B cell (primary cell): ENCODE data around the gene VILL. TPM values are rescaled to one million over a fixed set of nuclear protein-coding genes. Genes with fewer than 3 reads are reported as not detected.

Experiments
- ATAC-seq: fragments of 200-7000 bp; cut with Tn5 transposase; one replicate; pipeline ENCODE4 v1.10.0; 2021; ENCODE audit warnings: low read depth, mild to moderate bottlenecking, moderate number of reproducible peaks, moderate library complexity
- CTCF ChIA-PET: fragments of 350-600 bp; sonication (Branson Sonifier 250); formaldehyde crosslinking; loops from one replicate; lab custom pipeline; 2021; ENCODE audit warnings: antibody characterized with exemption, inconsistent platforms; lab: Charles Lee
- POLR2A ChIA-PET: fragments of 350-600 bp; sonication (Branson Sonifier 250); formaldehyde crosslinking; loops from one replicate; lab custom pipeline; 2021; ENCODE audit warnings: antibody characterized with exemption; lab: Charles Lee
- DNase-seq: peaks from one replicate; pipeline ENCODE4 v3.0.0; 2013
- H2AFZ ChIP-seq: 2 replicates; pipeline ENCODE4 v1.6.1; 2012; ENCODE audit warnings: mild to moderate bottlenecking, low read depth, low read length; ENCODE audit not compliant: insufficient read depth, poor library complexity, severe bottlenecking
- H3K27ac ChIP-seq, 2 donors: 1 replicate in 1 of 2; 2 replicates in 1 of 2; pipeline ENCODE4 v1.5.1; 2012 to 2013; ENCODE audit warnings: low read length in 2 of 2, mild to moderate bottlenecking in 2 of 2, moderate library complexity in 1 of 2
- H3K27me3 ChIP-seq, 4 experiments: fragments of 200-600 bp in 1 of 4; sonication (generic) in 1 of 4; replicated peaks in 1 of 4; 1 replicate in 2 of 4; 2 replicates in 2 of 4; pipeline versions ENCODE4 v1.6.1 to v1.7.0; 2013 to 2016; ENCODE audit warnings: low read length in 3 of 4, mild to moderate bottlenecking in 2 of 4, mixed read lengths in 1 of 4, moderate library complexity in 1 of 4; ENCODE audit not compliant: insufficient read depth in 4 of 4, control insufficient read depth in 3 of 4; ENCODE audit errors: control extremely low read depth in 1 of 4
- H3K36me3 ChIP-seq, 2 experiments: replicated peaks in 1 of 2; 1 replicate in 1 of 2; 2 replicates in 1 of 2; pipeline versions ENCODE4 v1.6.1 to v1.7.1; 2013; ENCODE audit warnings: low read length in 1 of 2; ENCODE audit not compliant: insufficient read depth in 2 of 2, control insufficient read depth in 1 of 2; ENCODE audit errors: control extremely low read depth in 1 of 2, extremely low read depth in 1 of 2
- H3K4me1 ChIP-seq, 2 donors: fragments of 200-600 bp in 1 of 2; sonication (generic) in 1 of 2; 1 replicate in 1 of 2; 2 replicates in 1 of 2; pipeline versions ENCODE4 v1.5.1 to v1.6.1; 2013 to 2017; ENCODE audit warnings: low read length in 2 of 2; ENCODE audit not compliant: control insufficient read depth in 2 of 2, insufficient read depth in 2 of 2
- H3K4me2 ChIP-seq: replicated peaks from 2 replicates; pipeline ENCODE3; 2012; ENCODE audit warnings: mild to moderate bottlenecking, low read depth, low read length; ENCODE audit not compliant: poor library complexity, severe bottlenecking
- H3K4me3 ChIP-seq, 5 experiments: fragments of 200-600 bp in 1 of 5; sonication (generic) in 1 of 5; 1 replicate in 3 of 5; 2 replicates in 2 of 5; pipeline versions ENCODE4 v1.5.1 to v1.7.0; 2011 to 2016; ENCODE audit warnings: low read length in 4 of 5, mild to moderate bottlenecking in 4 of 5, low read depth in 2 of 5, control low read depth in 1 of 5, moderate library complexity in 1 of 5; ENCODE audit not compliant: insufficient read depth in 1 of 5; ENCODE audit errors: control extremely low read depth in 1 of 5, extremely low read depth in 1 of 5
- H3K79me2 ChIP-seq: fragments of 200-600 bp; sonication (generic); one replicate; pipeline ENCODE4 v1.6.0; 2016; ENCODE audit warnings: low read length; ENCODE audit not compliant: control insufficient read depth, insufficient read depth
- H3K9ac ChIP-seq: fragments of 200-600 bp; sonication (generic); 2 replicates; pipeline ENCODE4 v1.6.1; 2017; ENCODE audit warnings: mild to moderate bottlenecking, low read length, moderate library complexity
- H3K9me3 ChIP-seq, 3 donors: one replicate each; pipeline versions ENCODE4 v1.6.1 to v1.7.1; 2013; ENCODE audit warnings: low read length in 2 of 3; ENCODE audit not compliant: control insufficient read depth in 2 of 3, insufficient read depth in 1 of 3; ENCODE audit errors: control extremely low read depth in 1 of 3
- H4K20me1 ChIP-seq: 2 replicates; pipeline ENCODE4 v1.6.0; 2012; ENCODE audit warnings: mild to moderate bottlenecking, low read length; ENCODE audit not compliant: insufficient read depth, control insufficient read depth, poor library complexity, severe bottlenecking
- H3K27ac Mint-ChIP-seq: one replicate; pipeline ENCODE4 v1.8.0; 2021; ENCODE audit warnings: mixed read lengths
- H3K27me3 Mint-ChIP-seq: one replicate; pipeline ENCODE4 v1.8.0; 2021; ENCODE audit warnings: mixed read lengths
- H3K4me1 Mint-ChIP-seq: one replicate; pipeline ENCODE4 v1.8.0; 2021; ENCODE audit warnings: mixed read lengths
- H3K4me3 Mint-ChIP-seq: one replicate; pipeline ENCODE4 v1.8.0; 2021; ENCODE audit warnings: mixed read lengths
- H3K9me3 Mint-ChIP-seq: one replicate; pipeline ENCODE4 v1.8.0; 2022; ENCODE audit warnings: mixed read lengths; ENCODE audit not compliant: insufficient read depth
- EZH2 ChIP-seq: IDR thresholded peaks from 2 replicates; pipeline ENCODE4 v1.6.1; 2012; ENCODE audit warnings: borderline replicate concordance, low read depth, mild to moderate bottlenecking, moderate library complexity, low read length; ENCODE audit not compliant: insufficient read depth, poor library complexity, severe bottlenecking
- WGBS: methylation state at CpG from one replicate; pipeline ENCODE4 v1.1.5; 2013; ENCODE audit warnings: missing lambda C conversion rate; ENCODE audit not compliant: insufficient coverage; 5-methylcytosine and 5-hydroxymethylcytosine counted together
- intact Hi-C: fragments of 100-400 bp; cut with micrococcal nuclease; formaldehyde crosslinking; loops from one replicate; pipeline ENCODE4 v1.10.0; 2022
- polyA plus RNA-seq: library from polyadenylated mRNA; depleted of rRNA; stranded (reverse); fragments of >200 nt; gene quantifications from 2 replicates; pipeline ENCODE4 v1.2.3, GENCODE V29; 2012
- total RNA-seq, 2 donors: library from RNA; stranded (reverse); fragments of 120-200 nt in 1 of 2; gene quantifications; 1 replicate in 1 of 2; 2 replicates in 1 of 2; pipeline versions ENCODE4 v1.2.3 to v1.2.4, GENCODE V29; 2013 to 2022
- TF ChIP-seq, protein P1 (sequence below): fragments of 200-600 bp; IDR thresholded peaks from one replicate; pipeline ENCODE4 v1.8.0; 2022; ENCODE audit warnings: antibody characterized with exemption, mild to moderate bottlenecking

The VILL gene
- total and polyA plus RNA-seq, 2 donors (not counting 1 experiment from before 2014, with no cell fraction given), result 35.2 to 46.4 TPM

DNA sequence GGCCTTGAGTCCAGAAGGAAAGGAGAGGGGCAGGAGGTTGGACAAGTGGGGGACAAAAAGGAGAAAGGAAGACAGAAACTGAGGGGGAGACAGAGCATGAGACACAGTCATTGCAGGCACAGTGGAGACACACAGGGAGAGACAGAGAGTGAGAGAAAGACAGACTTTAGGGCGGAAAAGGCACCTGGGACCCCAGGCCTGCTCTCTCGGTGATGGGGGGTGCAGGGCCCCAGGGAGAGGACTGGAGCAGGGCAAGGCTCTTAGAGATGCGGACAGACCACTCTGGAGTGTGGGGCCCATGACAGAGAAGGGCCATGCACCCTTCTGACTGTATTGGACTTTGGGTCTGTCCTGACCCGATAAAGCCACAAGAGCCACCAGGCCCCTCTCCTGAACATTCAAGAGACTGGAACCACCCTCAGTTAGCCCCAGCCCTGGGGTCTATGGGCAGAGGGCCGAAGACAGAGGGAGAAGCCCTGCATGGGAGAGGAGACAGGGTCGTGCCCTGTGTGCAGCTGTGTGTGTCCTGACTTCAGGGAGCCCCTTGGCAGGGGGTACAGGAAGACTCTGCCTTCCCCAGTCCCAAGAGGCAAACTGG, 26.4 kb downstream of the VILL start:
- ATAC-seq, result no peak
- WGBS, result 72% methylated on average over 5 of the region's 6 CpGs
- no peak overlapping the region for H3K4me3 ChIP-seq
- no peaks in the 10 kb centered on the region for H3K79me2 ChIP-seq
- intact Hi-C loops, result no loop called here
- DNase-seq, result no peak
- no peak overlapping the region for H3K27ac ChIP-seq
- peaks cover 0 to 3% of the 10 kb centered on the region in 2 experiments for H3K36me3 ChIP-seq
- no peaks in the 10 kb centered on the region for H3K27me3 ChIP-seq
- no peaks in the 10 kb centered on the region for H3K4me1 ChIP-seq
- POLR2A ChIA-PET, result no interaction called here
- H3K9me3 ChIP-seq, result peaks cover 0 to 16% (median 0%) of the 10 kb centered on the region in 3 donors
- no peaks in the 10 kb centered on the region for H3K4me1 Mint-ChIP-seq
- H3K4me3 Mint-ChIP-seq, result no peak overlapping the region
- H2AFZ ChIP-seq, result no peak overlapping the region
- H4K20me1 ChIP-seq, result no peaks in the 10 kb centered on the region
- CTCF ChIA-PET, result no interaction called here
- no peak for TF ChIP-seq EZH2
- TF ChIP-seq, protein P1, sequence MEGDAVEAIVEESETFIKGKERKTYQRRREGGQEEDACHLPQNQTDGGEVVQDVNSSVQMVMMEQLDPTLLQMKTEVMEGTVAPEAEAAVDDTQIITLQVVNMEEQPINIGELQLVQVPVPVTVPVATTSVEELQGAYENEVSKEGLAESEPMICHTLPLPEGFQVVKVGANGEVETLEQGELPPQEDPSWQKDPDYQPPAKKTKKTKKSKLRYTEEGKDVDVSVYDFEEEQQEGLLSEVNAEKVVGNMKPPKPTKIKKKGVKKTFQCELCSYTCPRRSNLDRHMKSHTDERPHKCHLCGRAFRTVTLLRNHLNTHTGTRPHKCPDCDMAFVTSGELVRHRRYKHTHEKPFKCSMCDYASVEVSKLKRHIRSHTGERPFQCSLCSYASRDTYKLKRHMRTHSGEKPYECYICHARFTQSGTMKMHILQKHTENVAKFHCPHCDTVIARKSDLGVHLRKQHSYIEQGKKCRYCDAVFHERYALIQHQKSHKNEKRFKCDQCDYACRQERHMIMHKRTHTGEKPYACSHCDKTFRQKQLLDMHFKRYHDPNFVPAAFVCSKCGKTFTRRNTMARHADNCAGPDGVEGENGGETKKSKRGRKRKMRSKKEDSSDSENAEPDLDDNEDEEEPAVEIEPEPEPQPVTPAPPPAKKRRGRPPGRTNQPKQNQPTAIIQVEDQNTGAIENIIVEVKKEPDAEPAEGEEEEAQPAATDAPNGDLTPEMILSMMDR, result no peak
- H3K4me2 ChIP-seq, result no peak overlapping the region
- no peaks in the 10 kb centered on the region for H3K27me3 Mint-ChIP-seq
- no peak overlapping the region for H3K9ac ChIP-seq
- H3K27ac Mint-ChIP-seq, result no peak overlapping the region
- H3K9me3 Mint-ChIP-seq, result peaks cover 3% of the 10 kb centered on the region

DNA sequence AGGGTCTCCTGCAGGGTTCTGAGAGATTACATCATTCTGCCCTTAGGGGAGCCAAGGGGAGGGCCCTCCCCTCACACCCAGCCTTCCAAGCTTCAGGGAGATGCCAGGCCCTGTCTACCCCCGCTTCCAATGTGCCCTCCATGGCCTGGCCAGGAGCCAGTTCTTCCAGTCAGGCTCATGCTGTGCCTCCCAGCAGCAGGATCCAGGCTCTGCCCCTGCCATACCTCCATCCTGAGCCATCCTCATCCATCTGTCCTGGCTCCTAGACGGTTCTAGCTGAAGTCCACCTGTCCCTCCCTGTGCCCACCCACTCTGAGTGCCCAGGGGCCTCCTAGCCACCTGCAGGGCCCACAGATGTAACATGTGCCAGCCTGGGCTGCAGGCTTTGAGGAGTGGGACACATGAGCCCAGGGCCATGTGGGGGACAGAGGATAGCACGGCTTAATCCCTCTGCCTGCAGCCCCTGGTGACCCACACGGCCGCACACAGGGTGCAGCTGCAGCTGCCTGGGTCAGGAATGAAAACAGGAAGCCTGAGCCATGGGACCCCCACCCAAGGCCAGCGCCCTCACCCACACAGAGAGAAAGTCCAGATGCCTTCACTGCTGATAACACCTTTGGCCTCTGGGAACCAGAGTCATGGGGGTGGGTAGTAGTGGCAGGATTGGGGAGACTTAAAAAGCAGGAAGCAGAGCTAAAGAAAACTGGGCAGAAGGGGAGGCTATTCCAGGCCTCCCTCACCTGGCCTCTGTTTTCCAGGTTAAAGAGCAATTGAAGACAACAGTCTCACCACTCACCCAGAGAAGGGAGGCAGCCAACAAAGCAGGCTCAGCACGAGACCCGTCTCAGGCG, 27.1 kb downstream of the VILL start:
- no peak overlapping the region for H3K9ac ChIP-seq

More for the DNA sequence above, 27.1 kb downstream of the VILL start:
- DNase-seq (no peak), ATAC-seq (no peak)
- H3K79me2 ChIP-seq, result no peaks in the 10 kb centered on the region
- intact Hi-C loops, result no loop called here
- H3K9me3 ChIP-seq, result peaks cover 0 to 16% (median 0%) of the 10 kb centered on the region in 3 donors
- no peaks in the 10 kb centered on the region for H4K20me1 ChIP-seq
- no peak overlapping the region for H3K4me2 ChIP-seq
- Mint-ChIP-seq H3K9me3 (peaks cover 3% of the 10 kb centered on the region), H3K27ac (no peak overlapping the region), H3K4me1 (no peaks in the 10 kb centered on the region), H3K27me3 (no peaks in the 10 kb centered on the region), H3K4me3 (no peak overlapping the region)
- no peaks in the 10 kb centered on the region for H3K27me3 ChIP-seq
- POLR2A ChIA-PET, result no interaction called here
- no peak overlapping the region for H2AFZ ChIP-seq
- H3K4me1 ChIP-seq, result no peaks in the 10 kb centered on the region
- no peak overlapping the region for H3K4me3 ChIP-seq
- TF ChIP-seq EZH2, result no peak
- TF ChIP-seq, protein P1, result no peak
- H3K36me3 ChIP-seq, result peaks cover 0 to 3% of the 10 kb centered on the region in 2 experiments
- no peak overlapping the region for H3K27ac ChIP-seq
- WGBS, result 79% methylated on average over 8 of the region's 9 CpGs
- CTCF ChIA-PET, result no interaction called here
